VCaP (cell line): Measurements from ENCODE around the gene SLC28A3.
"Not testable (repeated sequence)": the region's sequence is repeated elsewhere in the genome, so short reads cannot be mapped to it uniquely, and the experiment has no call there.

Source experiments
- H3K27ac ChIP-seq: fragments of 450-650 bp; 2 replicates; pipeline ENCODE4 v1.5.1; 2017
- TF ChIP-seq, protein P1 (sequence below): fragments of 450-650 bp; conservative IDR thresholded peaks from 2 replicates; pipeline ENCODE4 v1.5.1; 2017; ENCODE audit warnings: mild to moderate bottlenecking, moderate library complexity

The SLC28A3 gene

DNA sequence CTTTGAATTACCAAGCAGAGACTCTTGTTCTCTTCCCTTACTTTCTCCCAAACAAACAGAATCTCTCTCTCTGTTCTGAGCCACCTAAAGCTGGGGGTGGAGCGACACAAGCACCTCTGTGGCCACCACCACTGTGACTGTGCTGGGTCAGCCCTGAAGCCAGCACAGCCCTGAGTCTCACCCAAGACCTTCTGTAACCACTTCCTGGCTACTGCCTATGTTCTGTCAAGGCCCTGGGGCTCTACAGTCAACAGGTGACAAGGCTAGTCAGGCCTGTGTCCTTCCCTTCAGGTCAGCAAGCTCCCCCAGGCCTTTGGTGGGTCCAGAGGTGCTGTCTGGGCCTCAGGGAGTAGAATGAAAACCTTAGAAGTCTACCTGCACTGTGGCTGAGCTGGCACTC is 26.1 kb upstream of the SLC28A3 start:
- TF ChIP-seq, protein P1, sequence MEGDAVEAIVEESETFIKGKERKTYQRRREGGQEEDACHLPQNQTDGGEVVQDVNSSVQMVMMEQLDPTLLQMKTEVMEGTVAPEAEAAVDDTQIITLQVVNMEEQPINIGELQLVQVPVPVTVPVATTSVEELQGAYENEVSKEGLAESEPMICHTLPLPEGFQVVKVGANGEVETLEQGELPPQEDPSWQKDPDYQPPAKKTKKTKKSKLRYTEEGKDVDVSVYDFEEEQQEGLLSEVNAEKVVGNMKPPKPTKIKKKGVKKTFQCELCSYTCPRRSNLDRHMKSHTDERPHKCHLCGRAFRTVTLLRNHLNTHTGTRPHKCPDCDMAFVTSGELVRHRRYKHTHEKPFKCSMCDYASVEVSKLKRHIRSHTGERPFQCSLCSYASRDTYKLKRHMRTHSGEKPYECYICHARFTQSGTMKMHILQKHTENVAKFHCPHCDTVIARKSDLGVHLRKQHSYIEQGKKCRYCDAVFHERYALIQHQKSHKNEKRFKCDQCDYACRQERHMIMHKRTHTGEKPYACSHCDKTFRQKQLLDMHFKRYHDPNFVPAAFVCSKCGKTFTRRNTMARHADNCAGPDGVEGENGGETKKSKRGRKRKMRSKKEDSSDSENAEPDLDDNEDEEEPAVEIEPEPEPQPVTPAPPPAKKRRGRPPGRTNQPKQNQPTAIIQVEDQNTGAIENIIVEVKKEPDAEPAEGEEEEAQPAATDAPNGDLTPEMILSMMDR, result no peak
- no peak overlapping the region for H3K27ac ChIP-seq

DNA sequence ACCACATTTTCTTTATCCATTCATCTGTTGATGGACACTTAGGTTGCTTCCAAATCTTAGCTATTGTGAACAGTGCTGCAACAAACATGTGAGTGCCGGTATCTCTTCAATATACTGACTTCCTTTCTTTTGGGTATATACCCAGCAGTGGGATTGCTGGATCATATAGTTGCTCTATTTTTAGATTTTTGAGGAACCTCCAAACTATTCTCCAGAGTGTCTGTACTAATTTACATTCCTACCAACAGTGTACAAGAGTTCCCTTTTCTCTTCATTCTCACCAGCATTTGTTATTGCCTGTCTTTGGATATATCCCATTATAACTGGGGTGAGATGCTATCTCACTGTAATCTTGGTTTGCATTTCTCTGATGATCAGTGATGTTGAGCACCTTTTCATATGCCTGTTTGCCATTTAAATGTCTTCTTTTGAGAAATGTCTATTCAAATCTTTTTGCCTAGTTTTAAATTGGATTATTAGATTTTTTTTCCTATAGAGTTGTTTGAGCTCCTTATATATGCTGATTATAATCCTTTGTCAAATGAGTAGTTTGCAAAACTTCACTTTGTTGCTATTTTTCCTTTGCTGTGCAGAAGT is 24.4 kb upstream of the SLC28A3 start:
- H3K27ac ChIP-seq, result not testable (repeated sequence)

DNA sequence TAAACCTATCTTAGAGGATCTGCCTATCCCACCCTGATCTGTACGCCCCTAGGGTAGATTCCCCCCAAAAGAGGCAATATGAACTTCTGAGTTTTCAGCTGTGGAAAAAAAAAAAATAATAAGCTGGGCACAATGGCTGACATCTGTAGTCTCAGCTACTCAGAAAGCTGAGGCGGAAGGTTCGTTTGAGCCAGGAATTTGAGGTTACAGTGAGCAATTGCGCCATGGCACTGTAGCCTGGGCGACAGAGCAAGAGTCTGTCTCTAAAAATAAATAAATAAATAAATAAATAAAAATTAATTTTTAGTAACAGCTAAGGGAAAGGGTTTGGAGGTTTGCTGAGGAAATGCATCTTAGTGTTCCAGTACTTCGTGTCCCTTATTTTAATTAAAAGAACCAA is 21.1 kb upstream of the SLC28A3 start:
- TF ChIP-seq, protein P1, result no peak
- no peak overlapping the region for H3K27ac ChIP-seq

DNA sequence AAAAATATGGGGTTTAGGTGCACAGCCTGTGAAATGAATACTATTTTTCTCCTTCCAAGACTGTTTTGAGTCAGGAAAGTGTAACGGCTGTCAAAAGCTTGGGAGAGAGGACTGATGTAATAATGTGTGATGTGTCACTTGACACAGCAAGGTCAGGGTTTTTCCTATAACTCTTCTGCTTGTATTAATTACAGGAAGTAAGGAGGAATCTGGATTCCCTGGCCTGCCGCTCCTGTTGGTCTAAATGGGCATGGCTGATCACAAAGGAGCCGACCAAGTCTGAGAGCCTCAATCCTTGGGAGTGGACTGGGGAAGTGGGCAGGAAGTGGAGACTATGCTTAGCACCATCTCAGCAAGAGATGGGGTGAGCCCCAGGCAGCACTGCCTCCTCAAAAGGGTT is 16.7 kb upstream of the SLC28A3 start:
- no peak overlapping the region for H3K27ac ChIP-seq

DNA sequence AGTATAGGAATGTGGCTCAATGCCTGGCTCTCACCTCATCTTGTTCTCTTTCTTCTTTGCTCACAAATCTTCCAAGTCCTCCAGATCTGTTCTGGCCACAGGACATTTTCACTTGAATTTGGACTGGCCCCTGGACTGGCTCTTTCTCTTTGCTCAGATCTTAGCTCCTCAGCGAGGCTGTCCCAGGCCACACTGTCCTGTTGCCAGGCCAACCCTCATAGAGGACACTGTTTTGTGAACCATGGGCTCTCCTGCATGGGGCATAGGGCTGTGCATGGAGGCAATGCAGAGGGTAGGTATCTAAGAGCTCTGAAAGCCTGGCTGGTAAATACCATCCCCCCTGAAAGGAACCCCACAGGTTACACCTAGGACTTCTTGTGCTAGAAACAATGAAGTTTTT is 13.5 kb upstream of the SLC28A3 start:
- TF ChIP-seq, protein P1, result no peak
- no peak overlapping the region for H3K27ac ChIP-seq

More for the DNA sequence above, 16.7 kb upstream of the SLC28A3 start:
- TF ChIP-seq, protein P1, result no peak

DNA sequence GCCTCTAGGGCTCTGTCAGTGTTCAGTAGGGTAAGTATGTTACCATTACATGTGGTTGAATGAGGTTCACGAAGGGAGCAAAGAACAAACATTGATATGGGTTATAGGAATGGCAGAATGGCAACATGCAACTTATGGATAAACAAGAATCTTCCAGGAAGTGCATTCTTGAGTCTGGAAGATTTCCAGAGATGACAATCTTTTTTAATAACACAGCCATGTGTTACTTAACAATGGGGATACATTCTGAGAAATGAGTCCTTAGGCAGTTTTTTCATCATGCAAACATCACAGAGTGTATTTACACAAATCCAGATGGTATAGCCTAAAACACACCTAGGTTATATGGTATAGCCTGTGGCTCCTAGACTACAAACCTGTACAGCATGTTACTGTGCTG is 9.1 kb upstream of the SLC28A3 start:
- H3K27ac ChIP-seq, result no peak overlapping the region
- TF ChIP-seq, protein P1, result no peak

DNA sequence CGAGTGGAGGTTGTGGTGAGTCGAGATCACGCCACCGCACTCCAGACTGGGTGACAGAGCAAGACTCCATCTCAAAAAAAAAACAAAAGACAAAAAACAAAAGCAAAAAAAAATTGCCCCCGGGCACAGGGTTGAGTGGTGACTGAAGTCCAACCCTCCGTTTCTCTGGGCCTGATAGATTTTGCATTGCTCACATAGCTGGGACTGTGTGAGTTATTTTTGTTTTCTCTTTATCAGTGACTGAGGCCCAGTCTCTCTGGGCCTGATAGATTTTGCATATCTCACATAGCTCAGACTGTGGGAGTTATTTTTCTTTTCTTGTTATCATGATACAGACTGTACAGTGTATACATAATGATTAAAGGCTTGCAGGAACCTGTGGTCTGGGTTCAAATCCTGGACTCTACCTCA is 2.6 kb upstream of the SLC28A3 start:
- no peak overlapping the region for H3K27ac ChIP-seq

DNA sequence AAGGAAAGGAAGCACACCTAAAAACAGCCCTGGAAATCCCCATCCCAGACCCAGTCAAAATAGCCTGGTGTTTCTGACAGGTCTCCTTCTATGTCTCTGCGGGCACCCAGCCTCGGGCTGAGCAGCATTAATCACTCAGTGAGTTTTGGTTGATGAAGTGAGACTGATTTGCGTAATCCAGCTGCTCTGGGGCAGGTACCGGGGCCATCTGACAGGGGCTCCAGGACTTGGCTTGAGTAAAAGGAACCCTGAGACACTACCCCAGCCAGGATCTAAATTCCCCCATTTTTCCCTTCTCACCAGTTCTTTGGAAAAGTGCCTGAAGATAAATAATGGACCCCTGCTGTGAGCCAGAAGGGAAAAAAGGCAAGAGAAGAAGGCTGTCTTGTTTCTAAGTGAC is 596 bp downstream of the SLC28A3 start:
- no peak overlapping the region for H3K27ac ChIP-seq
- TF ChIP-seq, protein P1, result no peak

More for the DNA sequence above, 2.6 kb upstream of the SLC28A3 start:
- TF ChIP-seq, protein P1, result no peak
